Spleen (tissue), 7 donors: ENCODE results near the gene PAX5.

Experiments used
- POLR2A ChIP-seq, 3 donors: fragments of 450-650 bp; IDR thresholded peaks; one replicate each; pipeline ENCODE4 v1.5.1; 2017; ENCODE audit warnings: antibody characterized with exemption in 3 of 3, mild to moderate bottlenecking in 1 of 3
- TF ChIP-seq, protein P1 (sequence below), 11 experiments: fragments of 200-600 bp in 7 of 11; fragments of 450-650 bp in 4 of 11; sonication (generic) in 4 of 11; IDR thresholded peaks in 8 of 11; conservative IDR thresholded peaks in 3 of 11; 1 replicate in 7 of 11; 2 replicates in 4 of 11; pipeline versions ENCODE4 v1.4.0 to v1.8.0; 2016 to 2021; ENCODE audit warnings: antibody characterized with exemption in 11 of 11, inconsistent platforms in 4 of 11, mild to moderate bottlenecking in 1 of 11
- donor health status: DM: no; HTN: no; CAD: no; lungs with moderate emphysema.
- donor health status: DM: no; HTN: no; CAD: no.
- donor health status: DM: no; HTN: no; CAD: no.

DNA sequence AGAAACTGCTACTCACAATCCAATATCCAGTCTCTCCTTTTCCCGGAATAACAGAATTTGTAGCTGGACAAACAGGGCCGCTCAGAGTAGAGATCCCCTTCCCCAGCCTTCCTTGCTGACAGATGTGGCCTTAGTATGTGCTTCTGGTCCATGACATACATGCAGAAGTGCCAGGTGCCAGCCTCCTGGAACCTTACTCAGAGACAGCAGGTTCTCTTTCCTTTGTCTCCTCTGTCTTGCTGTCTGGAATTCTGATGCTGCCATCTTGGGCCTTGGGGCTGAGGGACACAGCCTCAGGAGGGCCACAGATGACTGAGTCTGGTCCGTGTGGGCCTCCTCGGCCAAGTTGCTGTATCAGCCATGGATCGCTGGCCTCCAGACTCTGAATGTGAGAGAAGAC lies 210.1 kb downstream of the PAX5 start:
- TF ChIP-seq POLR2A (IDR thresholded peaks at IDR 0.05): no peak
- TF ChIP-seq, protein P1, sequence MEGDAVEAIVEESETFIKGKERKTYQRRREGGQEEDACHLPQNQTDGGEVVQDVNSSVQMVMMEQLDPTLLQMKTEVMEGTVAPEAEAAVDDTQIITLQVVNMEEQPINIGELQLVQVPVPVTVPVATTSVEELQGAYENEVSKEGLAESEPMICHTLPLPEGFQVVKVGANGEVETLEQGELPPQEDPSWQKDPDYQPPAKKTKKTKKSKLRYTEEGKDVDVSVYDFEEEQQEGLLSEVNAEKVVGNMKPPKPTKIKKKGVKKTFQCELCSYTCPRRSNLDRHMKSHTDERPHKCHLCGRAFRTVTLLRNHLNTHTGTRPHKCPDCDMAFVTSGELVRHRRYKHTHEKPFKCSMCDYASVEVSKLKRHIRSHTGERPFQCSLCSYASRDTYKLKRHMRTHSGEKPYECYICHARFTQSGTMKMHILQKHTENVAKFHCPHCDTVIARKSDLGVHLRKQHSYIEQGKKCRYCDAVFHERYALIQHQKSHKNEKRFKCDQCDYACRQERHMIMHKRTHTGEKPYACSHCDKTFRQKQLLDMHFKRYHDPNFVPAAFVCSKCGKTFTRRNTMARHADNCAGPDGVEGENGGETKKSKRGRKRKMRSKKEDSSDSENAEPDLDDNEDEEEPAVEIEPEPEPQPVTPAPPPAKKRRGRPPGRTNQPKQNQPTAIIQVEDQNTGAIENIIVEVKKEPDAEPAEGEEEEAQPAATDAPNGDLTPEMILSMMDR (IDR thresholded peaks at IDR 0.05 in 8 of 11, conservative IDR thresholded peaks at IDR 0.05 in 3 of 11): no peak
